ENCODE data around the gene KLF6. TPM values are rescaled to one million over a fixed set of nuclear protein-coding genes. Genes with fewer than 3 reads are reported as not detected.

KLF6 gene
- total and polyA plus RNA-seq, 2 experiments from 2014 or later, result 19.6 to 35.4 TPM

GRCh38 chr10:3787816-3788215 is 2.8 kb upstream of the KLF6 start (continued):
- TF ChIP-seq ZNF462 (CRISPR knock-in tag; IDR thresholded peaks at IDR 0.05) (no peak), STAT1 (IDR thresholded peaks at IDR 0.05; ENCODE audit: unreplicated experiment) (no peak), REST (IDR thresholded peaks at IDR 0.05; ENCODE audit: unreplicated experiment) (no peak), ETS1 (IDR thresholded peaks at IDR 0.05) (no peak), POLR2AphosphoS5 (IDR thresholded peaks at IDR 0.05; ENCODE audit: low read depth) (no peak), EZH2 (IDR thresholded peaks at IDR 0.05; ENCODE audit: low read depth, unreplicated experiment) (no peak), ZNF331 (CRISPR knock-in tag; IDR thresholded peaks at IDR 0.05; ENCODE audit: low read depth) (no peak), JUNB (IDR thresholded peaks at IDR 0.05; ENCODE audit: unreplicated experiment) (no peak), NANOG (IDR thresholded peaks at IDR 0.05; ENCODE audit: borderline replicate concordance) (no peak)
